Karpas-422 (cell line): ENCODE measurements around the gene GABBR2. TPM values are rescaled to one million over a fixed set of nuclear protein-coding genes. Genes with fewer than 3 reads are reported as not detected.

Source experiments
- DNase-seq: peaks from one replicate; pipeline ENCODE4 v3.0.0-alpha.2; 2015
- H2AFZ ChIP-seq: fragments of 200-600 bp; sonication (generic); 2 replicates; pipeline ENCODE4 v1.6.1; 2014; ENCODE audit warnings: antibody characterized with exemption, low read length, mixed read lengths
- H3K27ac ChIP-seq: fragments of 200-600 bp; sonication (generic); 2 replicates; pipeline ENCODE4 v1.5.1; 2014; ENCODE audit warnings: mild to moderate bottlenecking, low read length, moderate library complexity
- H3K27me3 ChIP-seq: fragments of 200-600 bp; sonication (generic); 2 replicates; pipeline ENCODE4 v1.6.1; 2014; ENCODE audit warnings: low read length, mixed read lengths
- H3K36me3 ChIP-seq: fragments of 200-600 bp; sonication (generic); 2 replicates; pipeline ENCODE4 v1.6.1; 2014; ENCODE audit warnings: low read length, mixed read lengths; ENCODE audit not compliant: insufficient read depth
- H3K4me1 ChIP-seq: fragments of 200-600 bp; sonication (generic); 2 replicates; pipeline ENCODE4 v1.6.1; 2014; ENCODE audit warnings: mild to moderate bottlenecking, low read length, mixed read lengths
- H3K4me2 ChIP-seq: fragments of 200-600 bp; sonication (generic); 2 replicates; pipeline ENCODE4 v1.6.1; 2014; ENCODE audit warnings: low read length, low read depth, mild to moderate bottlenecking; ENCODE audit not compliant: poor library complexity, severe bottlenecking
- H3K4me3 ChIP-seq: fragments of 200-600 bp; sonication (generic); 2 replicates; pipeline ENCODE4 v1.5.1; 2014; ENCODE audit warnings: mild to moderate bottlenecking, antibody characterized with exemption, low read length, mixed read lengths
- H3K79me2 ChIP-seq: fragments of 200-600 bp; sonication (generic); 2 replicates; pipeline ENCODE4 v1.6.1; 2014; ENCODE audit warnings: mild to moderate bottlenecking, low read length, mixed read lengths
- H3K9ac ChIP-seq: fragments of 200-600 bp; sonication (generic); 2 replicates; pipeline ENCODE4 v1.6.0; 2014; ENCODE audit warnings: low read length
- H3K9me2 ChIP-seq: fragments of 200-600 bp; sonication (generic), shearing (Covaris generic); replicated peaks from 2 replicates; pipeline ENCODE4 v1.6.0; 2014; ENCODE audit warnings: mild to moderate bottlenecking, low read length, moderate library complexity; ENCODE audit not compliant: insufficient read depth
- H3K9me3 ChIP-seq: fragments of 300-700, 200-600 bp; sonication (generic); 2 replicates; pipeline ENCODE4 v1.6.1; 2014; ENCODE audit warnings: low read length, mixed read lengths
- H4K20me1 ChIP-seq: fragments of 200-600 bp; sonication (generic); 2 replicates; pipeline ENCODE4 v1.6.1; 2014; ENCODE audit warnings: mild to moderate bottlenecking, antibody characterized with exemption, low read length, low read depth; ENCODE audit not compliant: insufficient read depth
- total RNA-seq: library from RNA; depleted of rRNA; stranded (reverse); fragments of >200 nt; shearing (Covaris generic); gene quantifications from 2 replicates; pipeline ENCODE4 v1.2.3, GENCODE V29; 2014; ENCODE audit warnings: low replicate concordance

Gene GABBR2
- total RNA-seq, 1 experiment from 2014 or later, result 0.30 TPM

DNA sequence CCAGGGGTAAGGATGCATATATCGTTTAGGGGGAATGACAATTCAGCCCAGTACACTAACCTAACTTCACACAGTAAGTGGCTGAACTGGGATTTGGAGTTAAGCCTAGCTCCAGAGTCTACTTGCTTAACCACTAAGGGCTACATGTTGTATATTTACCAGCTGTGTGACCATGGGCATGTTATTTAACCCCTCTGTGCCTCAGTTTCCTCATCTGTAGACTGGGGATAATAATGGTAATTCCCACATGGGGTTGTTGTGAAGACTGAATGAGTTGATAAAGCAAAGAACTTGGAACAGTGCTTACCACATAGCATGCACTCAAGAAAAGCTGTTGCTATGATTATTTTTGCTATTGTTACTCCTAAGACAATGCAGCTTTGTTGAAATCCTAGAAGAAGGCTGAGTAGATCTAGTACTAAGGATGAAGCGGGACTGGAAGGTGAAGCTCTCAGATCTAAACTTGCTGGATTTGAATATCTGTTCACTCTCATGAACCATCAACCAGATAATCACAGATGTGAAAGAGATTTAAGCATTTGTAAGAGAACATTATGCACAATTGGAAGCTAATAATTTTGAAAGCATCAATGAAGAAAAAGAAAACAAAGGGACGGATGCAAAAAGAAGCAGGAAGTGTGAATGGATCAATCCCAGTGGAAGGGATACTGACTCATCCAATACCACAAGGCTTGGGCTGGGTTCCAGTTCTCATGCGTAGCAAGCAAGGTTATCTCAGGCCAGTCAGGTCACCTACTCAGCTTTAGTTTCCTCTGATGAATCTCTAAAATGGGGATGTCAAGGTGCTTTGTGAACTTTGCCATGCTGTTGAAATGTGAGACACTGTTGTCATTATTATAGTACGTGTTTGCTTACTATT lies 374.8 kb downstream of the GABBR2 start:
- no peaks in the 10 kb centered on the region for H3K36me3 ChIP-seq
- no peaks in the 10 kb centered on the region for H4K20me1 ChIP-seq
- H3K4me1 ChIP-seq, result peaks cover 18% of the 10 kb centered on the region
- H3K4me3 ChIP-seq, result no peak overlapping the region
- no peak overlapping the region for H3K9ac ChIP-seq
- no peak overlapping the region for H3K27ac ChIP-seq
- H3K27me3 ChIP-seq, result no peaks in the 10 kb centered on the region
- DNase-seq, result no peak
- H3K9me3 ChIP-seq, result no peaks in the 10 kb centered on the region
- H3K79me2 ChIP-seq, result no peaks in the 10 kb centered on the region
- H3K4me2 ChIP-seq, result no peak overlapping the region
- H2AFZ ChIP-seq, result no peak overlapping the region
- H3K9me2 ChIP-seq, result no peaks in the 10 kb centered on the region

- H3K4me1 ChIP-seq, result peaks cover 33% of the 10 kb centered on the region
- H3K9me2 ChIP-seq, result no peaks in the 10 kb centered on the region
- no peak overlapping the region for H3K4me3 ChIP-seq
- no peaks in the 10 kb centered on the region for H3K79me2 ChIP-seq
- no peaks in the 10 kb centered on the region for H4K20me1 ChIP-seq
- DNase-seq, result no peak
- H3K4me2 ChIP-seq, result no peak overlapping the region
- H3K36me3 ChIP-seq, result no peaks in the 10 kb centered on the region
- H2AFZ ChIP-seq, result no peak overlapping the region
- H3K27ac ChIP-seq, result no peak overlapping the region
- H3K9me3 ChIP-seq, result no peaks in the 10 kb centered on the region
- no peaks in the 10 kb centered on the region for H3K27me3 ChIP-seq
- H3K9ac ChIP-seq, result no peak overlapping the region
These were observed 376.3 kb downstream of the GABBR2 start for GRCh38 chr9:98332405-98332831.

DNA sequence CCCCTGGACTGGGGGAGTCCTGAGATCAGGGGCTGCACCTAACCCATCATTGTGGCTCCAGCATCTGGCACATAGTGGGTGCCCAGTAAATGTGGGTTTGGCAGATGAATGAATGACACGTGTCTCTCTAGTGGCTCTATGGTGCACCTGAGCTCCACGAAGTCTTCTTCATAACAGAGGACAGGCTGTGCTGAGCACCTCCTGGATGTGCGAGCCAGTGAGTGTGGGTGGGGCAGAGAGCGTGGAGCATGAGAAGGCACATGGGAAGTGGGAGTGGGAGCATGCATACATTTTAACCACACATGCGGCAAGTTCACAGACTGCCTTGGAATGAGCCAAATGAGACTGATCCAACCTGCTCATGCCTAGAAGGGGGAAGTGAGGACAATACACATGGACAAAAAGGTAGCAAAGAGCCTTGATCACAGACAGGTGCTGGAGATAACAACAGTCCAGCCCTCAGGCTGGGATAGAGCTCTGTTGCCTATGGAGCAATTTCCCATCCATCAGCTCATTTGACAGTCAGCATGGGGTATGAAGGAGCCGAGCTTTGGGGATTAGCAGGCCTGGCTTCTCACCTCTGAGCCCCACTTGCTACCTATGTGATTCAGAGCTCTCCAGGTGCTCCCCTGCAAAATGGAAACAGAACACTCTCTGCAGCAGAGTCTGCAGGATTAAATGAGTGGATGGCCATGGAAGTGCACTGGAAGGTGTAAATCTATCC lies 377.0 kb downstream of the GABBR2 start:
- Histone ChIP-seq H2AFZ (no peak overlapping the region), H3K4me3 (no peak overlapping the region), H3K9me2 (no peaks in the 10 kb centered on the region), H3K9ac (no peak overlapping the region), H3K36me3 (no peaks in the 10 kb centered on the region), H3K27me3 (no peaks in the 10 kb centered on the region), H3K4me2 (no peak overlapping the region), H4K20me1 (no peaks in the 10 kb centered on the region), H3K9me3 (no peaks in the 10 kb centered on the region), H3K27ac (no peak overlapping the region), H3K79me2 (no peaks in the 10 kb centered on the region), H3K4me1 (peaks cover 40% of the 10 kb centered on the region)
- no peak for DNase-seq

- H3K9me3 ChIP-seq, result no peaks in the 10 kb centered on the region
- H3K9ac ChIP-seq, result no peak overlapping the region
- H3K4me1 ChIP-seq, result peaks cover 49% of the 10 kb centered on the region
- no peaks in the 10 kb centered on the region for H3K79me2 ChIP-seq
- no peaks in the 10 kb centered on the region for H3K9me2 ChIP-seq
- H3K27me3 ChIP-seq, result no peaks in the 10 kb centered on the region
- H2AFZ ChIP-seq, result no peak overlapping the region
- no peaks in the 10 kb centered on the region for H3K36me3 ChIP-seq
- no peak overlapping the region for H3K27ac ChIP-seq
- no peak for DNase-seq
- H3K4me3 ChIP-seq, result no peak overlapping the region
- H3K4me2 ChIP-seq, result no peak overlapping the region
- H4K20me1 ChIP-seq, result no peaks in the 10 kb centered on the region
These were observed 377.9 kb downstream of the GABBR2 start for GRCh38 chr9:98330831-98331230.

GRCh38 chr9:98329904-98330303 lies 378.8 kb downstream of the GABBR2 start:
- H3K4me1 ChIP-seq, result peaks cover 52% of the 10 kb centered on the region
- H3K36me3 ChIP-seq, result no peaks in the 10 kb centered on the region
- H3K27ac ChIP-seq, result no peak overlapping the region
- H4K20me1 ChIP-seq, result no peaks in the 10 kb centered on the region
- no peaks in the 10 kb centered on the region for H3K27me3 ChIP-seq
- no peak overlapping the region for H3K4me3 ChIP-seq
- no peaks in the 10 kb centered on the region for H3K9me3 ChIP-seq
- H2AFZ ChIP-seq, result no peak overlapping the region
- DNase-seq, result no peak
- no peak overlapping the region for H3K9ac ChIP-seq
- no peak overlapping the region for H3K4me2 ChIP-seq
- H3K79me2 ChIP-seq, result no peaks in the 10 kb centered on the region
- H3K9me2 ChIP-seq, result no peaks in the 10 kb centered on the region

- peak overlapping the region; percentile 80 for H3K4me2 ChIP-seq
- H3K27me3 ChIP-seq, result no peaks in the 10 kb centered on the region
- no peak overlapping the region for H2AFZ ChIP-seq
These were observed 379.5 kb downstream of the GABBR2 start for GRCh38 chr9:98329281-98329680.

DNA sequence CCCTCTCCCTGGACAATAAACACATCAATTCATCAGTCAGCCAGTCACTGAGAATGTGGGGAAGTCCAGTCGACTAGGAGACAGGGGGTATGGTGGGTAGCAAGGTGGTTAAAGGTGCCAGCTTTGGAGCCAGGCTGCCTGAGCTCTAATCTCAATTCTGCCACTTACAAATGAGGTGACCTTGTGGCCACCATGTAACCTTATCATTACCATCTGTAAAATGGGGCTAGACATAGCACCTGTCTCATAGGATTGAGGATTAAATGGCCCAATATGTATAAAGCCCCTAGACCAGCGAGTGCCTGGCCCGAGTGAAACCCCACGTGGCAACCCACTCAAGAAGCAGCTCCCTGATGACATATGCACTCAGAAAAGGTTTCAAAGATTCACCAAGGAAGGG lies 380.0 kb downstream of the GABBR2 start:
- Histone ChIP-seq H3K9me2 (no peaks in the 10 kb centered on the region), H3K9ac (peak overlapping the region; percentile 50; the same call in 1 of the 2 replicates), H3K27me3 (no peaks in the 10 kb centered on the region), H3K4me1 (peaks cover 52% of the 10 kb centered on the region), H3K36me3 (no peaks in the 10 kb centered on the region), H3K79me2 (no peaks in the 10 kb centered on the region), H3K27ac (peak overlapping the region; percentile 84), H3K4me3 (peak overlapping the region; percentile 61; the same call in 1 of the 2 replicates), H3K9me3 (no peaks in the 10 kb centered on the region), H2AFZ (no peak overlapping the region), H3K4me2 (peak overlapping the region; percentile 80), H4K20me1 (no peaks in the 10 kb centered on the region)
- no peak for DNase-seq

More at GRCh38 chr9:98329281-98329680, 379.5 kb downstream of the GABBR2 start:
- Histone ChIP-seq H3K27ac (no peak overlapping the region; the same call in 1 of the 2 replicates), H3K36me3 (no peaks in the 10 kb centered on the region), H3K9me2 (no peaks in the 10 kb centered on the region), H4K20me1 (no peaks in the 10 kb centered on the region), H3K9ac (no peak overlapping the region), H3K79me2 (no peaks in the 10 kb centered on the region), H3K9me3 (no peaks in the 10 kb centered on the region), H3K4me3 (no peak overlapping the region), H3K4me1 (peaks cover 52% of the 10 kb centered on the region)
- no peak for DNase-seq

DNA sequence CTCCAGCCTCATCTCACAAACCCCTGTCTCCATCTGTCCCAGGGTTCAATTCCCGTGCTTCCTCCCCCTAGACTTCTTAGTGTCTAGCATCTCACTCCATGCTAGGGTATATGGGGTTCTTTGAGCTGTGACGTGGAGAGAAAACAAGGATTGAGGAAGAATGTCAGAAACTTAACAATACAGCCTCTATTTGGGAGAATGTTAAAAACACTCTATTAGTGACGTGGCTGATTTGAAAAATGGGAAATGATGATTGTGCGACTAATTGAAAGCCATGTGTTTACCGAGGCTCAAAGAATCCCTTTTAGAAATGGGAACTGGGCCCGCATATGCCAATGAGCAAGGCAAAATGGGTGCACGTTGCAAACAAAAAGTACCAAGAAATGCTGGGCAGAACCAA lies 380.6 kb downstream of the GABBR2 start:
- peak overlapping the region; percentile 84 for H2AFZ ChIP-seq
- H3K9ac ChIP-seq, result peak overlapping the region; percentile 50
- peak overlapping the region; percentile 61 for H3K4me3 ChIP-seq
- no peaks in the 10 kb centered on the region for H3K27me3 ChIP-seq
- H3K36me3 ChIP-seq, result no peaks in the 10 kb centered on the region
- no peaks in the 10 kb centered on the region for H3K9me3 ChIP-seq
- no peaks in the 10 kb centered on the region for H4K20me1 ChIP-seq
- DNase-seq, result no peak
- peaks cover 52% of the 10 kb centered on the region for H3K4me1 ChIP-seq
- H3K79me2 ChIP-seq, result no peaks in the 10 kb centered on the region
- peak overlapping the region; percentile 80 for H3K4me2 ChIP-seq
- H3K27ac ChIP-seq, result peak overlapping the region; percentile 84
- H3K9me2 ChIP-seq, result no peaks in the 10 kb centered on the region
